IMR-90 (cell line): ENCODE data around the gene AQP12A. TPM values are rescaled to one million over a fixed set of nuclear protein-coding genes. Genes with fewer than 3 reads are reported as not detected.

Experiments used
- ATAC-seq: fragments of 200-7000 bp; cut with Tn5 transposase; 2 replicates; pipeline ENCODE4 v1.9.1; 2020; ENCODE audit warnings: low read depth, mild to moderate bottlenecking, moderate library complexity
- BruUV-seq: library from RNA; stranded (reverse); fragments of 400-500 nt; replicated peaks from 2 replicates; lab custom pipeline; 2021; lab: Mats Ljungman, UMichigan
- CTCF ChIA-PET: fragments of 300-600 bp; formaldehyde crosslinking; extraction: SDS; loops from one replicate; lab custom pipeline; 2021; ENCODE audit warnings: antibody characterized with exemption; lab: Yijun Ruan, JAX
- POLR2A ChIA-PET: fragments of 300-600 bp; sonication (Branson Sonifier 250); formaldehyde crosslinking; loops from one replicate; lab custom pipeline; 2022; ENCODE audit warnings: antibody characterized with exemption; ENCODE audit not compliant: unreplicated experiment; lab: Charles Lee
- DNase-seq: peaks from one replicate; pipeline ENCODE4 v3.0.0; 2013
- H2AFZ ChIP-seq: replicated peaks from 2 replicates; pipeline ENCODE3; 2013; ENCODE audit warnings: low read length, mild to moderate bottlenecking; ENCODE audit not compliant: poor library complexity
- H2AK5ac ChIP-seq: 2 replicates; pipeline ENCODE4 v1.6.1; 2013; ENCODE audit warnings: low read depth, low read length, inconsistent platforms
- H2AK9ac ChIP-seq: replicated peaks from 2 replicates; pipeline ENCODE3; 2013; ENCODE audit warnings: mild to moderate bottlenecking, low read depth, low read length, moderate library complexity; ENCODE audit not compliant: poor library complexity
- H2BK120ac ChIP-seq: 2 replicates; pipeline ENCODE4 v1.6.1; 2013; ENCODE audit warnings: low read depth, low read length, inconsistent platforms
- H2BK15ac ChIP-seq: 3 replicates; pipeline ENCODE4 v1.6.1; 2013; ENCODE audit warnings: low read depth, low read length, inconsistent platforms
- H2BK20ac ChIP-seq: 2 replicates; pipeline ENCODE4 v1.6.1; 2013; ENCODE audit warnings: low read depth, mild to moderate bottlenecking, inconsistent platforms, low read length, moderate library complexity
- H2BK5ac ChIP-seq: 2 replicates; pipeline ENCODE4 v1.6.1; 2013; ENCODE audit warnings: mild to moderate bottlenecking, low read depth, low read length, inconsistent platforms; ENCODE audit not compliant: poor library complexity, severe bottlenecking
- H3K14ac ChIP-seq: replicated peaks from 2 replicates; pipeline ENCODE4 v1.6.1; 2013; ENCODE audit warnings: low read depth, low read length, inconsistent platforms
- H3K18ac ChIP-seq: 2 replicates; pipeline ENCODE4 v1.6.1; 2013; ENCODE audit warnings: low read depth, low read length, control low read depth
- H3K23ac ChIP-seq: 2 replicates; pipeline ENCODE4 v1.6.1; 2013; ENCODE audit warnings: low read depth, low read length, inconsistent platforms
- H3K27ac ChIP-seq: 2 replicates; pipeline ENCODE4 v1.5.1; 2013; ENCODE audit warnings: mild to moderate bottlenecking, control low read depth, low read length; ENCODE audit not compliant: insufficient read depth
- H3K27me3 ChIP-seq: 2 replicates; pipeline ENCODE4 v1.6.1; 2013; ENCODE audit warnings: low read length; ENCODE audit not compliant: control insufficient read depth, insufficient read depth
- H3K36me3 ChIP-seq: 2 replicates; pipeline ENCODE4 v1.6.1; 2013; ENCODE audit warnings: low read length, mixed read lengths; ENCODE audit not compliant: control insufficient read depth, insufficient read depth
- H3K4ac ChIP-seq: 2 replicates; pipeline ENCODE4 v1.6.1; 2013; ENCODE audit warnings: low read depth, low read length, inconsistent platforms
- H3K4me1 ChIP-seq: 2 replicates; pipeline ENCODE4 v1.6.1; 2013; ENCODE audit warnings: low read length, mixed read lengths; ENCODE audit not compliant: control insufficient read depth, insufficient read depth
- H3K4me2 ChIP-seq: 2 replicates; pipeline ENCODE4 v1.6.1; 2013; ENCODE audit warnings: low read depth, mild to moderate bottlenecking, control low read depth, low read length, moderate library complexity
- H3K4me3 ChIP-seq: 2 replicates; pipeline ENCODE4 v1.5.1; 2013; ENCODE audit warnings: low read depth, mild to moderate bottlenecking, control low read depth, low read length, moderate library complexity; ENCODE audit not compliant: insufficient read depth
- H3K56ac ChIP-seq: 2 replicates; pipeline ENCODE4 v1.6.1; 2013; ENCODE audit warnings: low read length, inconsistent platforms; ENCODE audit not compliant: insufficient read depth; ENCODE audit errors: extremely low read depth
- H3K79me1 ChIP-seq, 2 experiments: 2 replicates each; pipeline ENCODE4 v1.6.1; 2013; ENCODE audit warnings: low read length in 2 of 2, inconsistent platforms in 1 of 2, low read depth in 1 of 2
- H3K9ac ChIP-seq: 2 replicates; pipeline ENCODE4 v1.6.1; 2013; ENCODE audit warnings: low read depth, low read length, control low read depth
- H3K9me1 ChIP-seq: 2 replicates; pipeline ENCODE4 v1.6.1; 2013; ENCODE audit warnings: low read length, inconsistent platforms; ENCODE audit not compliant: insufficient read depth
- H3K9me3 ChIP-seq: 2 replicates; pipeline ENCODE4 v1.6.1; 2013; ENCODE audit warnings: low read length; ENCODE audit not compliant: control insufficient read depth, insufficient read depth
- H4K20me1 ChIP-seq: 2 replicates; pipeline ENCODE4 v1.6.1; 2013; ENCODE audit warnings: low read length, inconsistent platforms; ENCODE audit not compliant: insufficient read depth
- H4K5ac ChIP-seq: 2 replicates; pipeline ENCODE4 v1.6.1; 2013; ENCODE audit warnings: mild to moderate bottlenecking, low read depth, low read length, control low read depth
- H4K8ac ChIP-seq, 2 experiments: 2 replicates each; pipeline ENCODE4 v1.6.1; 2013; ENCODE audit warnings: low read depth in 2 of 2, low read length in 2 of 2, control low read depth in 1 of 2, inconsistent platforms in 1 of 2
- H4K91ac ChIP-seq: 2 replicates; pipeline ENCODE4 v1.6.1; 2013; ENCODE audit warnings: low read depth, low read length, inconsistent platforms; ENCODE audit not compliant: insufficient read depth
- BHLHE40 ChIP-seq: fragments of 150-350 bp; IDR thresholded peaks from 2 replicates; pipeline ENCODE4 v1.6.1; 2016; ENCODE audit warnings: mild to moderate bottlenecking, low read depth, low read length
- CEBPB ChIP-seq: IDR thresholded peaks from 2 replicates; pipeline ENCODE4 v1.6.1; 2012; ENCODE audit warnings: low read depth, low read length, improper control_type of control experiment
- CHD1 ChIP-seq: IDR thresholded peaks from 2 replicates; pipeline ENCODE4 v1.6.1; 2012; ENCODE audit warnings: low read depth, low read length, improper control_type of control experiment
- CTCF ChIP-seq: conservative IDR thresholded peaks from 2 replicates; pipeline ENCODE4 v1.5.1; 2012; ENCODE audit warnings: mild to moderate bottlenecking, low read depth, low read length, improper control_type of control experiment
- ELK1 ChIP-seq: fragments of 150-350 bp; IDR thresholded peaks from 2 replicates; pipeline ENCODE4 v1.6.1; 2016; ENCODE audit warnings: low read depth, mild to moderate bottlenecking, low read length, moderate library complexity, borderline replicate concordance
- FOS ChIP-seq: fragments of 150-350 bp; IDR thresholded peaks from 2 replicates; pipeline ENCODE4 v1.6.1; 2016; ENCODE audit warnings: low read depth, low read length
- MAFK ChIP-seq: IDR thresholded peaks from 2 replicates; pipeline ENCODE4 v1.6.1; 2012; ENCODE audit warnings: low read depth, low read length, improper control_type of control experiment
- MAZ ChIP-seq: IDR thresholded peaks from 2 replicates; pipeline ENCODE4 v1.6.1; 2012; ENCODE audit warnings: low read depth, mild to moderate bottlenecking, low read length, improper control_type of control experiment, moderate library complexity, borderline replicate concordance
- MXI1 ChIP-seq: IDR thresholded peaks from 2 replicates; pipeline ENCODE4 v1.6.1; 2012; ENCODE audit warnings: low read depth, mild to moderate bottlenecking, low read length, moderate library complexity, borderline replicate concordance
- NFE2L2 ChIP-seq: fragments of 150-350 bp; IDR thresholded peaks from 2 replicates; pipeline ENCODE4 v1.6.1; 2016; ENCODE audit warnings: low read depth, mild to moderate bottlenecking, low read length
- POLR2A ChIP-seq: IDR thresholded peaks from 2 replicates; pipeline ENCODE4 v1.6.1; 2012; ENCODE audit warnings: mild to moderate bottlenecking, low read depth, low read length
- RAD21 ChIP-seq: IDR thresholded peaks from 2 replicates; pipeline ENCODE4 v1.6.1; 2012; ENCODE audit warnings: low read length, improper control_type of control experiment
- RCOR1 ChIP-seq: IDR thresholded peaks from 2 replicates; pipeline ENCODE4 v1.6.1; 2012; ENCODE audit warnings: mild to moderate bottlenecking, low read length, improper control_type of control experiment; ENCODE audit not compliant: insufficient replicate concordance
- RFX5 ChIP-seq: IDR thresholded peaks from 2 replicates; pipeline ENCODE4 v1.8.0; 2012; ENCODE audit warnings: low read depth, mild to moderate bottlenecking, low read length, moderate library complexity
- SMC3 ChIP-seq: fragments of 150-350 bp; IDR thresholded peaks from 2 replicates; pipeline ENCODE4 v1.6.1; 2016; ENCODE audit warnings: low read depth, mild to moderate bottlenecking, antibody characterized with exemption, low read length, moderate library complexity
- USF2 ChIP-seq: fragments of 150-350 bp; IDR thresholded peaks from 2 replicates; pipeline ENCODE4 v1.6.1; 2017; ENCODE audit warnings: mild to moderate bottlenecking, antibody characterized with exemption, low read length, low read depth
- WGBS, 2 experiments: methylation state at CpG; one replicate each; pipeline versions ENCODE4 v1.1.5 to v1.1.7; 2013; ENCODE audit warnings: missing lambda C conversion rate in 2 of 2; ENCODE audit not compliant: insufficient read length in 1 of 2; ENCODE audit errors: extremely low coverage in 2 of 2; 5-methylcytosine and 5-hydroxymethylcytosine counted together
- dilution Hi-C: fragments of 300-500 bp; cut with HindIII; formaldehyde crosslinking; loops from one replicate; pipeline ENCODE4 v1.14.3; 2018; ENCODE audit warnings: low sequenced_read_pairs; ENCODE audit not compliant: unreplicated experiment
- in situ Hi-C: fragments of 300-500 bp; cut with MboI; formaldehyde crosslinking; loops from 3 replicates; pipeline ENCODE4 v1.14.3; 2019; ENCODE audit warnings: low sequenced_read_pairs, inconsistent platforms, mixed read lengths
- intact Hi-C: fragments of 100-400 bp; cut with micrococcal nuclease; formaldehyde crosslinking; loops from 2 replicates; pipeline ENCODE4 v1.10.0; 2022
- polyA plus RNA-seq, 3 experiments: library from polyadenylated mRNA; depleted of rRNA; stranded (reverse); fragments of >200 nt; gene quantifications; 2 replicates each; pipeline ENCODE4 v1.2.3, GENCODE V29; 2012; ENCODE audit warnings: low replicate concordance in 1 of 3
- total RNA-seq: library from RNA; depleted of rRNA; stranded (reverse); fragments of >200 nt; gene quantifications from 2 replicates; pipeline ENCODE4 v1.2.3, GENCODE V29; 2012

Gene AQP12A
- total and polyA plus RNA-seq, 2 of the 4 experiments (the other 2 are of a cell fraction), result not detected

- Histone ChIP-seq H2AFZ (no peak overlapping the region), H3K9me3 (no peaks in the 10 kb centered on the region), H3K18ac (no peak overlapping the region), H3K27me3 (peaks cover 44% of the 10 kb centered on the region; the same call in 1 of the 2 replicates), H3K14ac (no peak overlapping the region), H3K4me2 (no peak overlapping the region), H4K20me1 (no peaks in the 10 kb centered on the region), H2BK5ac (no peak overlapping the region), H3K56ac (no peak overlapping the region), H2AK9ac (no peak overlapping the region), H3K36me3 (no peaks in the 10 kb centered on the region), H3K9ac (no peak overlapping the region), H3K79me1 (no peaks in the 10 kb centered on the region), H3K4ac (no peak overlapping the region), H3K4me1 (no peaks in the 10 kb centered on the region), H4K8ac (no peak overlapping the region), H4K91ac (no peak overlapping the region), H3K4me3 (no peak overlapping the region), H2BK120ac (no peak overlapping the region), H4K5ac (no peak overlapping the region), H3K23ac (no peak overlapping the region), H2BK15ac (no peak overlapping the region), H3K27ac (no peak overlapping the region), H2BK20ac (no peak overlapping the region), H3K9me1 (no peaks in the 10 kb centered on the region), H2AK5ac (no peak overlapping the region)
- DNase-seq (no peak), ATAC-seq (no peak)
- dilution Hi-C loops (no loop called here), intact Hi-C loops (no loop called here), in situ Hi-C loops (no loop called here)
- 60% methylated on average over 1 of the region's 18 CpGs; no CpG with 5 or more reads in 1 of the 2 experiments for WGBS, 2 experiments
- no TSS peak for BruUV-seq
- ChIA-PET CTCF (no interaction called here), POLR2A (no interaction called here)
- TF ChIP-seq RFX5 (no peak), CEBPB (no peak), MAFK (no peak), NFE2L2 (no peak), MXI1 (no peak), USF2 (no peak), POLR2A (no peak), FOS (no peak), CHD1 (no peak), RAD21 (no peak), SMC3 (no peak), MAZ (no peak), RCOR1 (no peak), ELK1 (no peak), BHLHE40 (no peak), CTCF (no peak)
These were observed 25.5 kb downstream of the AQP12A start for GRCh38 chr2:240717181-240717641.
